Neural cell (in vitro differentiated cells): ENCODE measurements around the gene GRIK2.

Source experiments
- CTCF ChIP-seq: fragments of 450-650 bp; IDR thresholded peaks from 2 replicates; pipeline ENCODE4 v1.5.1; 2014; ENCODE audit warnings: antibody characterized with exemption, mild to moderate bottlenecking, moderate library complexity; ENCODE audit not compliant: poor library complexity, severe bottlenecking
- EP300 ChIP-seq: fragments of 450-650 bp; conservative IDR thresholded peaks from 2 replicates; pipeline ENCODE4 v1.6.1; 2014; ENCODE audit warnings: antibody characterized with exemption, mild to moderate bottlenecking, moderate library complexity; ENCODE audit not compliant: poor library complexity, severe bottlenecking

- TF ChIP-seq CTCF: no peak
- no peak for TF ChIP-seq EP300
These were observed 630.6 kb downstream of the GRIK2 start for GRCh38 chr6:102023977-102024657.
